Measurements from ENCODE around the gene ACTA2. TPM values are rescaled to one million over a fixed set of nuclear protein-coding genes. Genes with fewer than 3 reads are reported as not detected.
A peak's percentile ranks its signal among the peaks of the same experiment; 100 is the strongest.

The ACTA2 gene
- total RNA-seq, 1 donor from 2014 or later: 42.4 TPM

DNA sequence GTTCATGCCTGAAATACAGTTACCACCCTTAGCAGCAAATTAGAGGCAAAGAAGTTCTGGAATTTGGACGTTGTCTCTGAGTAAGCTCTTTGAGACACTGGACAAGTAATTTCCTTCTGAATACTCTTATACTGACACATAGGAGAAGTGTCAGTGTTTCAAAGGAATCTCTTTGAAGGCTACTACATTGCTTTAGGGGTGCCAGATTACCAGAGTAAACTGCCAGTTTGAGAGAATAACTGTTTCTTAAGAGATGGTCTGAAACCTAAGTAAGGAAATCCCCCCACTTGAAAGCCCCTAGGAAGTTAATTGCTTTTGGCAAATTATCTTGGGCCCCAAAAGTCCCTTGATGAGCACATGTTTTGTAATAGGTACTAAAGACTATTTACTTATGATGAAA, 41.4 kb upstream of the ACTA2 start:
- DNase-seq (ENCODE audit: low read depth): no peak
- TF ChIP-seq, protein P1, sequence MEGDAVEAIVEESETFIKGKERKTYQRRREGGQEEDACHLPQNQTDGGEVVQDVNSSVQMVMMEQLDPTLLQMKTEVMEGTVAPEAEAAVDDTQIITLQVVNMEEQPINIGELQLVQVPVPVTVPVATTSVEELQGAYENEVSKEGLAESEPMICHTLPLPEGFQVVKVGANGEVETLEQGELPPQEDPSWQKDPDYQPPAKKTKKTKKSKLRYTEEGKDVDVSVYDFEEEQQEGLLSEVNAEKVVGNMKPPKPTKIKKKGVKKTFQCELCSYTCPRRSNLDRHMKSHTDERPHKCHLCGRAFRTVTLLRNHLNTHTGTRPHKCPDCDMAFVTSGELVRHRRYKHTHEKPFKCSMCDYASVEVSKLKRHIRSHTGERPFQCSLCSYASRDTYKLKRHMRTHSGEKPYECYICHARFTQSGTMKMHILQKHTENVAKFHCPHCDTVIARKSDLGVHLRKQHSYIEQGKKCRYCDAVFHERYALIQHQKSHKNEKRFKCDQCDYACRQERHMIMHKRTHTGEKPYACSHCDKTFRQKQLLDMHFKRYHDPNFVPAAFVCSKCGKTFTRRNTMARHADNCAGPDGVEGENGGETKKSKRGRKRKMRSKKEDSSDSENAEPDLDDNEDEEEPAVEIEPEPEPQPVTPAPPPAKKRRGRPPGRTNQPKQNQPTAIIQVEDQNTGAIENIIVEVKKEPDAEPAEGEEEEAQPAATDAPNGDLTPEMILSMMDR (conservative IDR thresholded peaks at IDR 0.05; ENCODE audit: low read depth, low read length): no peak
- H3K4me3 ChIP-seq (ENCODE audit: low read depth, low read length): peak overlapping the region; percentile 74

DNA sequence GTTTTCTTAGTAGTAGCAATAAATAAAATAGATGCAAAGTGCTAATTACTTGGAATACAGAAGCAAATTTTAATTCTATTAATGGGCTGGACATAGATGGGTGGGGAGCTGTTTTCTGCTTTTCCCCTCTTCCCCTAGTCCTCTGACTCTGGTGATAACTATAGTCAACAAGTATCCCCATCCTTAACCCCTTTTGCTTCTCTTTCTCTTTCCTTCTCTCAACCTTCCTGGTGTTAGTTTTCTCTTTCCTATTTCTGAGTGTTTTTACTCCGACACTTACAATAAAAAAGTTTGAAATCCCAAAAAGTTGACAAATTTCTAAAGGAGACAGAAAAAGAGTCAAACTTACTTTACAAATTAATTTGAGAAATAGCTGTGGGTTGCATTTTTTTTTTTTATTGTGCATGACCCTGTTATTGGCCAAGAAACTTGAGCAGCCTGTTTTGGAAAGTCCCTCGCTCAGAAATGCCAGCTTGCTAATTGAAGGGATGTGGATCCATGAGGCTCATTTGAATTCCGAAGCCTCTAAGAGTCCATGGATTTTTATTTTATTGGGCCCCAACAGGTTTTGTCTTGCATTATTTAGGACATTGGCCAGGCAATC, 40.5 kb upstream of the ACTA2 start:
- TF ChIP-seq, protein P1 (conservative IDR thresholded peaks at IDR 0.05; ENCODE audit: low read depth, low read length): no peak
- H3K4me3 ChIP-seq (ENCODE audit: low read depth, low read length): peak overlapping the region; percentile 74
- DNase-seq (ENCODE audit: low read depth): no peak

DNA sequence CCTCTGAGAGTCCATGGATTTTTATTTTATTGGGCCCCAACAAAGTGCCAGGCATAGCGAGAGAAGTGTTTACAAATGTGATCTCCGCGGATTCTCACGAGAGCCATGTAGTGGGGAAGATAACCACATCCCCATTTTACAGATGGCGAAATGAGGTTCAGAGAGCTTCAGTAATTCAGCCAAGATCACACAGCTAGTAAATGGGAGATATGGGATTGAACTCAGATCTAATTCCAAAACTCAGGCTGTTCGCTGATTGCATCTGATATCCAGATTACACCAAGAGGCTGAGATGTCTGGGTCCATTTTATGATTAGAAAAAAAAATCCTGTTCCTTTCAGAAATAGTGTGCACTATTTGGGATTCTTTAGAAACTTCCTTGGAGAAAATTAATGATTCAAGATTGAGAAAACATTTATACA, 39.3 kb upstream of the ACTA2 start:
- DNase-seq (ENCODE audit: low read depth): no peak
- TF ChIP-seq, protein P1 (conservative IDR thresholded peaks at IDR 0.05; ENCODE audit: low read depth, low read length): no peak
- H3K4me3 ChIP-seq (ENCODE audit: low read depth, low read length): peak overlapping the region; percentile 74

DNA sequence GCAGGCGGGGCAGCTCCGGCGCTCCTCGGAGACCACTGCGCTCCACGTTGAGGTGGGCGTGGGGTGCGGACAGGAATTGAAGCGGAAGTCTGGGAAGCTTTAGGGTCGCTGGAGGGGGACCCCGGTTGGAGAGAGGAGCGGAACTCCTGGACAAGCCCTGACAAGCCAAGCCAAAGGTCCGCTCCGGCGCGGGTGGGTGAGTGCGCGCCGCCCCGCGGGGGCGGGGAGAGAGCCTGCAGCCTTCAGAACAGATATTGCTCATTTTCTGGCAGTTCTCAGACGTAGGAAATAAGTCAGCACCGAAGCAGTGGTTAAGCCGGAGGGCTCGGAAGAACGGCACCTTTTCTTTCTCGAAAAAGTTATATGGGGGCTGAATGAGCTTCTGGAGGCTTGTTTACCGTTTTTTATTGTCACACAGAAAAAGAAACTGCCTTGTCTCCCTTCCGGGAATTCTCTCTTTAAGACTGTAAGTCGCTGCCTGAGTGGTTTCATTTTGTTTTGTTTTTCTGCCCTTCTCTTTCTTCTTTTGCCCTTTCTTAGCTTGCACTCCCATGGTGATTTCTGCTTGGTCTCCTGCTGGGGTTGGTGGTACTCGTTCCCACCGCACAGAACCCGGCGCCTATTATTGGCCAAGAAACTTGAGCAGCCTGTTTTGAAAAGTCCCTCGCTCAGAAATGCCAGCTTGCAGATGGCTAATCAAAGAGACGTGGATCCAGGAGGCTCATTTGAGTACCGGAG, 38.8 kb upstream of the ACTA2 start:
- no peak for DNase-seq (ENCODE audit: low read depth)
- H3K4me3 ChIP-seq (ENCODE audit: low read depth, low read length): peak overlapping the region; percentile 74
- TF ChIP-seq, protein P1 (conservative IDR thresholded peaks at IDR 0.05; ENCODE audit: low read depth, low read length): no peak

GRCh38 chr10:88990384-88991160, 38.0 kb upstream of the ACTA2 start, which contains the start of gene FAS:
Gene FAS (plus strand): TSS chr10:88990798. CDS start chr10:88990877, 79 bp downstream.
- TF ChIP-seq, protein P1 (conservative IDR thresholded peaks at IDR 0.05; ENCODE audit: low read depth, low read length): no peak
- peak within 1 kb of the TSS; percentile 74 for H3K4me3 ChIP-seq (ENCODE audit: low read depth, low read length)

DNA sequence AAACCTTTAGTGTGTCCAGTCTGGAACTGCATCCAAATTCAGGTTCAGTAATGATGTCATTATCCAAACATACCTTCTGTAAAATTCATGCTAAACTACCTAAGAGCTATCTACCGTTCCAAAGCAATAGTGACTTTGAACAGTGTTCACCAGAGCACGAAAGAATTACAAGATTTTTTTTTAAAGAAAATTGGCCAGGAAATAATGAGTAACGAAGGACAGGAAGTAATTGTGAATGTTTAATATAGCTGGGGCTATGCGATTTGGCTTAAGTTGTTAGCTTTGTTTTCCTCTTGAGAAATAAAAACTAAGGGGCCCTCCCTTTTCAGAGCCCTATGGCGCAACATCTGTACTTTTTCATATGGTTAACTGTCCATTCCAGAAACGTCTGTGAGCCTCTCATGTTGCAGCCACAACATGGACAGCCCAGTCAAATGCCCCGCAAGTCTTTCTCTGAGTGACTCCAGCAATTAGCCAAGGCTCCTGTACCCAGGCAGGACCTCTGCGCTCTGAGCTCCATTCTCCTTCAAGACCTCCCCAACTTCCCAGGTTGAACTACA, 37.3 kb upstream of the ACTA2 start:
- TF ChIP-seq, protein P1 (conservative IDR thresholded peaks at IDR 0.05; ENCODE audit: low read depth, low read length): no peak
- peak; percentile 87 for DNase-seq (ENCODE audit: low read depth)

More at GRCh38 chr10:88990384-88991160, 38.0 kb upstream of the ACTA2 start, which contains the start of gene FAS:
- DNase-seq (ENCODE audit: low read depth): peak; percentile 74

More for the DNA sequence above, 37.3 kb upstream of the ACTA2 start:
- peak overlapping the region; percentile 74 for H3K4me3 ChIP-seq (ENCODE audit: low read depth, low read length)

Data from epithelial cell of proximal tubule (primary cell).